HepG2 (cell line): ENCODE data around the gene RPRD2. TPM values are rescaled to one million over a fixed set of nuclear protein-coding genes. Genes with fewer than 3 reads are reported as not detected.

Experiments used
- ATAC-seq: fragments of 200-7000 bp; cut with Tn5 transposase; 3 replicates; pipeline ENCODE4 v1.9.1; 2020; ENCODE audit warnings: mild to moderate bottlenecking, moderate library complexity
- BruUV-seq: library from RNA; stranded (reverse); fragments of 400-500 nt; replicated peaks from 2 replicates; lab custom pipeline; 2021; lab: Mats Ljungman, UMichigan
- CTCF ChIA-PET: fragments of 300-600 bp; formaldehyde crosslinking; extraction: SDS; loops from one replicate; lab custom pipeline; 2021; ENCODE audit warnings: low total read pairs, inconsistent platforms, low intra/inter-chr PET ratio; lab: Yijun Ruan, JAX
- POLR2A ChIA-PET: fragments of 350-600 bp; sonication (Branson Sonifier 250); formaldehyde crosslinking; loops from one replicate; lab custom pipeline; 2020; ENCODE audit warnings: antibody characterized with exemption, inconsistent platforms; lab: Yijun Ruan, JAX
- DNase-seq: peaks from one replicate; pipeline ENCODE4 v3.0.0-alpha.2; 2015; ENCODE audit warnings: low spot score
- FAIRE-seq: peaks from 3 replicates; lab custom pipeline; 2011; peaks lifted over from hg19 to GRCh38; lab: Jason Lieb, UNC
- H2AFZ ChIP-seq: one replicate; pipeline ENCODE4 v1.6.1; 2011; ENCODE audit warnings: low read length, inconsistent platforms
- H3K27ac ChIP-seq: fragments of 300-600 bp; 3 replicates; pipeline ENCODE4 v1.8.0; 2011; ENCODE audit warnings: mixed run types, mild to moderate bottlenecking, mixed read lengths, low read length, inconsistent platforms; ENCODE audit not compliant: insufficient read depth; ENCODE audit errors: extremely low read length
- H3K27me3 ChIP-seq, 2 experiments: fragments of 200-600 bp in 1 of 2; 2 replicates in 1 of 2; 3 replicates in 1 of 2; pipeline versions ENCODE4 v1.6.0 to v1.8.0; 2011; ENCODE audit warnings: low read length in 2 of 2, mild to moderate bottlenecking in 2 of 2, moderate library complexity in 2 of 2, inconsistent platforms in 1 of 2; ENCODE audit not compliant: insufficient read depth in 2 of 2, control insufficient read depth in 1 of 2
- H3K36me3 ChIP-seq, 2 experiments: fragments of 200-600 bp in 1 of 2; replicated peaks in 1 of 2; 2 replicates in 1 of 2; 3 replicates in 1 of 2; pipeline versions ENCODE4 v1.5.1 to v1.8.0; 2011; ENCODE audit warnings: low read length in 2 of 2, inconsistent platforms in 1 of 2; ENCODE audit not compliant: insufficient read depth in 2 of 2, control insufficient read depth in 1 of 2
- H3K4me1 ChIP-seq: 2 replicates; pipeline ENCODE4 v1.5.1; 2012; ENCODE audit warnings: low read length, inconsistent platforms; ENCODE audit not compliant: insufficient read depth
- H3K4me2 ChIP-seq: 2 replicates; pipeline ENCODE4 v1.6.0; 2011; ENCODE audit warnings: low read depth, low read length, inconsistent platforms
- H3K4me3 ChIP-seq, 3 experiments: fragments of 200-600 bp in 1 of 3; sonication (generic), shearing (Covaris generic) in 1 of 3; replicated peaks in 1 of 3; 2 replicates each; pipeline ENCODE4 v1.5.1; 2011 to 2016; ENCODE audit warnings: low read length in 3 of 3, inconsistent platforms in 2 of 3, low read depth in 2 of 3, mild to moderate bottlenecking in 2 of 3, control low read depth in 1 of 3, mixed read lengths in 1 of 3; ENCODE audit not compliant: insufficient read depth in 1 of 3
- H3K79me2 ChIP-seq: one replicate; pipeline ENCODE4 v1.6.1; 2011; ENCODE audit warnings: low read length, inconsistent platforms; ENCODE audit not compliant: insufficient read depth
- H3K9ac ChIP-seq: 2 replicates; pipeline ENCODE4 v1.6.0; 2011; ENCODE audit warnings: mild to moderate bottlenecking, low read depth, low read length, inconsistent platforms; ENCODE audit not compliant: insufficient read depth
- H3K9me3 ChIP-seq: 2 replicates; pipeline ENCODE4 v1.5.1; 2012; ENCODE audit warnings: mild to moderate bottlenecking, low read length
- H4K20me1 ChIP-seq: 2 replicates; pipeline ENCODE4 v1.6.0; 2011; ENCODE audit warnings: inconsistent platforms, mild to moderate bottlenecking, low read length, moderate library complexity; ENCODE audit not compliant: insufficient read depth
- ARID4A ChIP-seq: sonication (generic); formaldehyde crosslinking; IDR thresholded peaks from 2 replicates; pipeline ENCODE4 v1.5.0; 2020; ENCODE audit warnings: mild to moderate bottlenecking, missing genetic modification reagents, borderline replicate concordance
- BCL3 ChIP-seq: sonication (generic); formaldehyde crosslinking; IDR thresholded peaks from 2 replicates; pipeline ENCODE4 v1.5.1; 2020; ENCODE audit warnings: mild to moderate bottlenecking, missing genetic modification reagents, moderate library complexity
- CREM ChIP-seq, 2 experiments: sonication (generic) in 1 of 2; formaldehyde crosslinking in 1 of 2; IDR thresholded peaks; 2 replicates each; pipeline versions ENCODE4 v1.4.0 to v1.6.1; 2016 to 2020; ENCODE audit warnings: antibody characterized with exemption in 1 of 2, mild to moderate bottlenecking in 1 of 2, missing genetic modification reagents in 1 of 2
- CTCF ChIP-seq: sonication (generic); formaldehyde crosslinking; IDR thresholded peaks from 2 replicates; pipeline ENCODE4 v1.5.0; 2020; ENCODE audit warnings: mild to moderate bottlenecking, missing genetic modification reagents, moderate library complexity
- GABPA ChIP-seq, 2 experiments: IDR thresholded peaks; 2 replicates each; pipeline ENCODE4 v1.6.1; 2011 to 2016; ENCODE audit warnings: low read depth in 2 of 2, low read length in 1 of 2, missing biosample characterization in 1 of 2, missing genetic modification characterization in 1 of 2
- GPN1 ChIP-seq: sonication (generic); formaldehyde crosslinking; IDR thresholded peaks from 2 replicates; pipeline ENCODE4 v1.5.1; 2020; ENCODE audit warnings: missing genetic modification reagents, borderline replicate concordance
- MLX ChIP-seq: IDR thresholded peaks from 2 replicates; pipeline ENCODE4 v1.6.1; 2016
- PRMT3 ChIP-seq: sonication (generic); formaldehyde crosslinking; IDR thresholded peaks from 2 replicates; pipeline ENCODE4 v1.8.1; 2022; ENCODE audit warnings: low read depth, mild to moderate bottlenecking, moderate library complexity, missing genetic modification reagents, borderline replicate concordance
- RAD51 ChIP-seq: fragments of 450-650 bp; IDR thresholded peaks from 2 replicates; pipeline ENCODE4 v1.6.1; 2016; ENCODE audit warnings: borderline replicate concordance
- SAP130 ChIP-seq: IDR thresholded peaks from 2 replicates; pipeline ENCODE4 v1.6.1; 2016; ENCODE audit warnings: low read depth
- SMC3 ChIP-seq: IDR thresholded peaks from 2 replicates; pipeline ENCODE4 v1.6.1; 2011; ENCODE audit warnings: low read length, improper control_type of control experiment
- STAG1 ChIP-seq: sonication (generic); formaldehyde crosslinking; IDR thresholded peaks from 2 replicates; pipeline ENCODE4 v1.4.0; 2020; ENCODE audit warnings: missing genetic modification reagents
- ZNF232 ChIP-seq: sonication (generic); formaldehyde crosslinking; IDR thresholded peaks from 2 replicates; pipeline ENCODE4 v1.4.0; 2020; ENCODE audit warnings: missing genetic modification reagents, borderline replicate concordance
- ZNF451 ChIP-seq: sonication (generic); formaldehyde crosslinking; IDR thresholded peaks from 2 replicates; pipeline ENCODE4 v1.5.0; 2020; ENCODE audit warnings: mild to moderate bottlenecking, missing genetic modification reagents
- ZNF570 ChIP-seq: sonication (generic); formaldehyde crosslinking; IDR thresholded peaks from 2 replicates; pipeline ENCODE4 v1.4.0; 2020; ENCODE audit warnings: mild to moderate bottlenecking, missing genetic modification reagents, borderline replicate concordance
- ZNF775 ChIP-seq: sonication (generic); formaldehyde crosslinking; IDR thresholded peaks from 2 replicates; pipeline ENCODE4 v1.4.0; 2020; ENCODE audit warnings: missing genetic modification reagents, mild to moderate bottlenecking, moderate library complexity, borderline replicate concordance
- WGBS: methylation state at CpG from one replicate; pipeline ENCODE4 v1.1.6; 2017; ENCODE audit warnings: low lambda C conversion rate; 5-methylcytosine and 5-hydroxymethylcytosine counted together
- in situ Hi-C: cut with HindIII; loops from 2 replicates; pipeline ENCODE4 v1.10.0; 2017; ENCODE audit warnings: low pct_unique_long_range_greater_than_20kb; ENCODE audit not compliant: extremely low pct_ligation_motif_present
- intact Hi-C: fragments of 100-400 bp; cut with micrococcal nuclease; formaldehyde crosslinking; loops from one replicate; pipeline ENCODE4 v1.10.0; 2022; ENCODE audit not compliant: unreplicated experiment
- polyA plus RNA-seq, 8 experiments: library from polyadenylated mRNA; depleted of rRNA in 3 of 8; stranded (reverse) in 7 of 8; unstranded in 1 of 8; fragments of >200 nt; fragmentation: Illumina TruSeq in 4 of 8; extraction: Trizol in 4 of 8; gene quantifications; 2 replicates each; pipeline versions ENCODE4 v1.2.1 to v1.2.3, GENCODE V29; 2011 to 2016; ENCODE audit warnings: low read depth in 4 of 8, missing spikeins in 1 of 8, mixed read lengths in 1 of 8; ENCODE audit not compliant: insufficient read depth in 1 of 8
- total RNA-seq, 5 experiments: library from RNA; depleted of rRNA; stranded (reverse); fragments of >200 nt; fragmentation: Illumina TruSeq; extraction: Trizol; gene quantifications; 2 replicates each; pipeline ENCODE4 v1.2.3, GENCODE V29; 2016; ENCODE audit warnings: low read depth in 1 of 5

The RPRD2 gene
- total and polyA plus RNA-seq, 2 of the 13 experiments (the other 11 are each of a cell fraction or from before 2014, with no cell fraction given) = 8.0 to 8.9 TPM

DNA sequence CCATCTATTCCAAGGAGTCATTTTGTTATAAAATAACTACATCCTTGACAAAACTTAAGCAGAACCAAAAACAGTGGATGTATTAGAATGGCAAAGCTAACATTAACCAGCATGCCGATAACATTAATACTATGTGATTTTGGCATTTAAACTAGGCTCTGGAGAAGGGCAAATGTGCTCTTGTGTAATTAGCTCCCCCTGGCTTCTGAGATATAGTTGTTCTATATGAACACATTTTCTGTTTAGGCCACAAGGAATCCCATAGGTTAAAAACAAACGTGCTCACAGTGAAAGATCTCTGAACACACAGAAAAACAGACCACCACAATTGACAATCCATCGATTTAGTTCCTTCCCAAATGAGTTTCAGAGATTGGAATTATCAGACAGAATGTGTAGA lies 65.9 kb downstream of the RPRD2 start:
- peak; percentile 57 for DNase-seq
- Histone ChIP-seq H4K20me1 (no peaks in the 10 kb centered on the region), H3K9ac (no peak overlapping the region), H2AFZ (no peak overlapping the region), H3K27me3 (no peaks in the 10 kb centered on the region), H3K4me1 (0 out of 2 replicates have a peak, but pooled peaks cover 4% of the 10 kb centered on the region), H3K9me3 (no peaks in the 10 kb centered on the region), H3K27ac (no peak overlapping the region), H3K79me2 (peaks cover 5% of the 10 kb centered on the region), H3K36me3 (peaks cover 0 to 5% of the 10 kb centered on the region in 2 experiments; a peak in 4 of 5 replicates), H3K4me3 (no peak overlapping the region), H3K4me2 (no peak overlapping the region)
- no TSS peak for BruUV-seq
- in situ Hi-C loops = loop anchor here (10.0 kb wide), 1 partner anchor 175 kb away; the partner anchor contains the start of gene CA14
- WGBS = 41% methylated on average over 3 of the region's 3 CpGs
- peak; percentile 64 for ATAC-seq
- ChIA-PET CTCF (interaction anchor here (1.5 to 1.9 kb wide), 2 partner anchors 173 to 175 kb away, joined by 3 to 9 read pairs; no protein-coding TSS in a partner anchor), POLR2A (interaction anchor here (1.5 kb wide), 1 partner anchor 66 kb away, joined by 5 read pairs; the partner anchor contains the start of gene RPRD2)
- intact Hi-C loops = loop anchor here (5.0 kb wide), 1 partner anchor 68 kb away; the partner anchor contains the start of gene RPRD2
- peak; percentile 71 for FAIRE-seq
- no peak for TF ChIP-seq ZNF232 (CRISPR knock-in tag)
- TF ChIP-seq GABPA (IDR thresholded peaks at IDR 0.05; ENCODE audit: low read depth, low read length) = no peak
- TF ChIP-seq GABPA (CRISPR knock-in tag; IDR thresholded peaks at IDR 0.05; ENCODE audit: low read depth) = peak; percentile 32; the same call in 1 of the 2 replicates
- TF ChIP-seq STAG1 (CRISPR knock-in tag) = peak; percentile 73
- no peak for TF ChIP-seq ARID4A
- peak; percentile 37 for TF ChIP-seq SAP130
- TF ChIP-seq CTCF = peak; percentile 62
- no peak for TF ChIP-seq GPN1 (CRISPR knock-in tag)
- no peak for TF ChIP-seq RAD51
- no peak for TF ChIP-seq MLX (CRISPR knock-in tag)
- TF ChIP-seq CREM (IDR thresholded peaks at IDR 0.05) = no peak
- TF ChIP-seq CREM (CRISPR knock-in tag; IDR thresholded peaks at IDR 0.05) = no peak
- TF ChIP-seq ZNF775 = no peak
- TF ChIP-seq PRMT3 (CRISPR knock-in tag) = no peak
- TF ChIP-seq SMC3 = peak; percentile 62; the same call in 1 of the 2 replicates
- TF ChIP-seq ZNF570 (CRISPR knock-in tag) = no peak
- no peak for TF ChIP-seq BCL3 (CRISPR knock-in tag)
- no peak for TF ChIP-seq ZNF451 (CRISPR knock-in tag)
